Stimulated activated CD4-positive, alpha-beta T cell treated with anti-CD3 and anti-CD28 coated beads, Interleukin-4, amount 100 ng/mL, for 1 hour (primary cell): Measurements from ENCODE around the gene SSNA1.
A peak's percentile ranks its signal among the peaks of the same experiment; 100 is the strongest.

ENCODE experiments used
- DNase-seq: peaks from one replicate; pipeline ENCODE4 v3.0.0-alpha.2; 2020

SSNA1 gene, protein sequence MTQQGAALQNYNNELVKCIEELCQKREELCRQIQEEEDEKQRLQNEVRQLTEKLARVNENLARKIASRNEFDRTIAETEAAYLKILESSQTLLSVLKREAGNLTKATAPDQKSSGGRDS

GRCh38 chr9:137188490-137189296, at the start of gene SSNA1, which contains the start of gene ANAPC2:
TSS of gene SSNA1 (plus strand) at chr9:137188676. CDS start at chr9:137188727, 51 bp downstream.
TSS of gene ANAPC2 (minus strand) at chr9:137188560. CDS start at chr9:137188532, 28 bp downstream.
- DNase-seq, result peak; percentile 95

DNA sequence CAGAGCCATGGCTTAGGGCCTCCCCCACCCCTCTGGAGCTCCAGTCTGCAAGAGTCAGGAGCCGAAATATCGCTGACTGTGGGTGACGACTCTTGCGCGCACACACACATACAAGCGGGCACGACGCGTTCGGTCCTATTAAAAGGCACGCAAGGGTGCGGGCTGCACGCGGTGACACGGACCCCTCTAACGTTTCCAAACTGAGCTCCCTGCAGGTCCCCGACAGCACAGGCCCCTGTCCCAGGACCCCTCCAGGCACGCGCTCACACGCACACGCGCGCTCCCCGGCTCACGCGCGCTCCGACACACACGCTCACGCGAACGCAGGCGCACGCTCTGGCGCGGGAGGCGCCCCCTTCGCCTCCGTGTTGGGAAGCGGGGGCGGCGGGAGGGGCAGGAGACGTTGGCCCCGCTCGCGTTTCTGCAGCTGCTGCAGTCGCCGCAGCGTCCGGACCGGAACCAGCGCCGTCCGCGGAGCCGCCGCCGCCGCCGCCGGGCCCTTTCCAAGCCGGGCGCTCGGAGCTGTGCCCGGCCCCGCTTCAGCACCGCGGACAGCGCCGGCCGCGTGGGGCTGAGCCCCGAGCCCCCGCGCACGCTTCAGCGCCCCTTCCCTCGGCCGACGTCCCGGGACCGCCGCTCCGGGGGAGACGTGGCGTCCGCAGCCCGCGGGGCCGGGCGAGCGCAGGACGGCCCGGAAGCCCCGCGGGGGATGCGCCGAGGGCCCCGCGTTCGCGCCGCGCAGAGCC, 49.6 kb upstream of the SSNA1 start, which contains the start of gene GRIN1:
Gene GRIN1, plus strand, starts transcription at position 433 of the 746 bp plus-strand sequence. CDS start 333 bp downstream, outside the sequence.
- DNase-seq, result peak; percentile 40

DNA sequence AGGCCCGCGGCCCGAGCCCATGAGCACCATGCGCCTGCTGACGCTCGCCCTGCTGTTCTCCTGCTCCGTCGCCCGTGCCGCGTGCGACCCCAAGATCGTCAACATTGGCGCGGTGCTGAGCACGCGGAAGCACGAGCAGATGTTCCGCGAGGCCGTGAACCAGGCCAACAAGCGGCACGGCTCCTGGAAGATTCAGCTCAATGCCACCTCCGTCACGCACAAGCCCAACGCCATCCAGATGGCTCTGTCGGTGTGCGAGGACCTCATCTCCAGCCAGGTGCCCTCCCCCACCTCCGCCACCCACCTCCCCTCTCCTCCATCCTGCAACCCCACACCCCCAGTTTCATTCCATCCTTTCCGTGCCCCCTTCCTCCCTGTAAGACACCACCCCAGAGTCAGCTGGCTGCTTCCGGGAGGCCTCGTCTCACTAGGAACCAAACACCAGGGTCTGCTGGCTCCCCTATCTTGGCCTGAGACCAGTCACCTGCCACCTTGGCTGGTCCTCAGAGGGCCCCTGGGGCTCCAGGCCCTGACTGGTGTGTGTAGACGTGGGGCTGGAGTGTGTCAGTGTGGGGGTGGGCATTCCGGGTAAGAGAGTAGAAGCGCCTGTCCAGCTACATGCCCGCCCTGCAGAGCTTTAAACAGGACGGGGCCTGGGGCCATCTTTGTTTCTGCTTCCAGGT, 48.9 kb upstream of the SSNA1 start:
- DNase-seq, result no peak

DNA sequence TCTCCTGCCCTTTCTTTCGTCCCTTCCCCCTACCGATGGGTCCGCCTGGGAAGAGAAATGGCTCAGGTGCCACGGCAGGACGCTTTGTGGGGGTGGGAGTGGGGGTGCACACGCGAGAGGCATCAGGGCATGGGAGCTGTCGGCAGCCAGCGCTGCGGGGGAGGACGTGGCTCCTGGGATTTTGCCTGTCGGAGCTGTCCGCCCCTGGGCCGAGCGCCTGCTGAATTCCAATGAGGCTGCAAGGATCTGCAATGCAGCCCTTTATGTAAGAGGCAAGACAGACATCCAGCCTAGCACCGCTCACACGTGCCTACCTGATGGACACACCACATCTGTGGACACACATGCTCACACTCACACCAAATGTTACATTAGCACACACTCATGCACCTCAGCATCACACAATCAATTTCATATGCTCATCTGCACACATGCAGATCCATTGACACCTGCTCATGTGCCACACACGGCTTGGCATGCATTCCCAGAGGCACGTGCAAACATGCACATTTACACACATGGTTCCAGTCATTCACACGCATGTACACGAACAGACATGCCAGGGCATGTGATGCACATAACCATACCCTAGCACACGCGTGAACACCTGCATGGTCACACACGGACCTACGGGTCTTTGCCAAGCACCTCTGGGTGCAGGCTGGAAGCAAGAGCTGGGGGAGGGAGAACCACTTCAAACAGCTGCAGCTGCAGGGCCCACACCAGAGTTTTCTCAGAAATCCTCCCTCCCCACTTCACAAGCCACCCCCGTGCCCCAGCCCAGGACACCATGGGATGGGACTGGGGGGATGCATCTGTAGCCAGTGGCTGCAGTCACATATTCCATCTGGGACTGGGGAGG, 48.1 kb upstream of the SSNA1 start:
- DNase-seq, result no peak

DNA sequence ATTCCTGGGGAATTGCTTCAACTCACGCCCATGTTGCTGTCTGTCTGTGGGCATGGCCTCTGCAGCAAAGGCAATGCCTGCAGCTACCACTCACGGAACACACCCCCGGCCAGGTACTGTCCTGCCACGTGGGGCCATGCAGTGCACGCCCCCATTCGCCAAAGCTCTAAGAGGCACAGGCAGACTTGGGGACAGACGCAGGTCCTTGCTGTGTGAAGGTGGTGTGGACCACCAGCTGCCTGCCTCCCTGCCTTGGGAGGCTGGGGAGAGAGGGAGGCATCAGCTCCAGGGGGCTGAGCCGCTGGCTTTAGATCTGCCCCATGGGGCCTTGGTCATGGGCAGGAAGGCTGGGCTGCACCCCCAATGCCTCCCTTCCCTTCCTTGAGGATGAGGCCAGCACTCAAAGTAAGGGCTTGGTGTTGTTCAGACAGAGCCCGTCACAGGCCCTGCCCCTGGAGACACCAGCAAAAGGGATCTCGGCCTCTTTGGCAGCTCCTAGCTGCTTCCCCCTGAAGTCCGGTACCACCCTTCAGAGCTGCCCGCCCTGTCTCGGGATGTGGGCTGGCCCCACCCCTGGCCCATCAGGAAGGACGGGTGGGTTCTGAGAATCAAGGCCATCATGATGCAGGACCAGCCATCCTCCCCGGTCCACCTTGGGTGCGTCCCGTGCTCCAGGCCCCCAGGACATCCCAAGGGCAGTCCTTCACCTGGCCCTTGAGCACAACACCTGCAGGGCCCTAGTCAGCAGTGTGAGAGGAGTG, 47.2 kb upstream of the SSNA1 start:
- no peak for DNase-seq

DNA sequence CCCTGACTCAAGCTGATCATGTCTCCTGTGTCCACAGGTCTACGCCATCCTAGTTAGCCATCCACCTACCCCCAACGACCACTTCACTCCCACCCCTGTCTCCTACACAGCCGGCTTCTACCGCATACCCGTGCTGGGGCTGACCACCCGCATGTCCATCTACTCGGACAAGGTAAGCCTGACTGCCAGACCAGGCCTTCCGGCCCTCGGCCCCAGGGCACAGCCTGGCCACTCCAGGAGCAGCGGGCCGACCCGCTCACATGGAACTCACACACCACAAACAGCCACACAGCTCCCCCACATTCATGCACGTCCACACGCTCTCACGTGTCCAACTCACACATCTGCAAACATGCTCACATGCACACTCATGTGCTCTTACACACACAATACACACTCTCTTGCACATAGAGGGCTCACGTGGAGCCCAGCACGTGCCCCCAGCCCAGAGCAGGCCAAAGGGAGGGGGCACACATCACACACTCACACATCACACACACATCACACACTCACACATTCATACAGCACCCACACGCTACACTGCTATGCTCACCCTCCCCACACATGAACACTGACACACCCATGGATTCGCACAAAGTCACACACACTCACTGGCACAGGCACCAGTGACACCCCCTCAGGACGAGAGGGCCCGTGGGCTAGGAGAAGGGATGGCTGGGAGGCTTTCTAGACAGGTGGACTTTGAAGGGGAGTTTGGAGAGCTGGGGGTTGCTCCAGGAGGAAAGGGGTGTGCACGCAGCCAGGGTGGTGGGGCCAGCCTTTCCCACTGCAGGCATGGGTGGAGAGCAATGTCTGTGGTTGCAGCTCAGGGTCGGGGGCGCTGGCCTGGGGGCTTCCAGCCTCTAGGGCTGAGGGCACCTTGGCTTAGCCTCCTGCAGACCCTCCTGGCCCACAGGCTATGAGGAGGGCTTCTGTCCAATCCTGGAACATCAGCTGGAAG, 46.2 kb upstream of the SSNA1 start:
- DNase-seq, result no peak

DNA sequence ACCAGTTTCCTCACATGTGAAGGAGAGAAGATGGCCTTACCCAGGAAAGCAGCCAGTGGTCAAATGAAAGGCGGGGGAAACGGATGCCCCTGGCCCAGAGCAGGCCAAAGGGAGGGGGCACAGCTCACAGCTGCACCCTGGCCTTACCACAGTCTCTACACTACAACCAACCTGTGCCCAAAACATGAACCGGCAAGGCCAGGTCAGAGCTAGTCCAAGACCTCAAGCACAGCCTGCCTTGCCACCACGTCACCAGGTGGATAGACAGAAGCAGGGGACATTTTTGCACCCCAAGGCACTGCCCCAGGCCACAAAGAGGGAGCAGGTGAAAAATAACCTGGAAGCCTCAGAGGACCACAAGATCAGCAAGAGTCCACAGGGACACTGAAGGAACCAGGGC, 45.0 kb upstream of the SSNA1 start:
- DNase-seq, result no peak

DNA sequence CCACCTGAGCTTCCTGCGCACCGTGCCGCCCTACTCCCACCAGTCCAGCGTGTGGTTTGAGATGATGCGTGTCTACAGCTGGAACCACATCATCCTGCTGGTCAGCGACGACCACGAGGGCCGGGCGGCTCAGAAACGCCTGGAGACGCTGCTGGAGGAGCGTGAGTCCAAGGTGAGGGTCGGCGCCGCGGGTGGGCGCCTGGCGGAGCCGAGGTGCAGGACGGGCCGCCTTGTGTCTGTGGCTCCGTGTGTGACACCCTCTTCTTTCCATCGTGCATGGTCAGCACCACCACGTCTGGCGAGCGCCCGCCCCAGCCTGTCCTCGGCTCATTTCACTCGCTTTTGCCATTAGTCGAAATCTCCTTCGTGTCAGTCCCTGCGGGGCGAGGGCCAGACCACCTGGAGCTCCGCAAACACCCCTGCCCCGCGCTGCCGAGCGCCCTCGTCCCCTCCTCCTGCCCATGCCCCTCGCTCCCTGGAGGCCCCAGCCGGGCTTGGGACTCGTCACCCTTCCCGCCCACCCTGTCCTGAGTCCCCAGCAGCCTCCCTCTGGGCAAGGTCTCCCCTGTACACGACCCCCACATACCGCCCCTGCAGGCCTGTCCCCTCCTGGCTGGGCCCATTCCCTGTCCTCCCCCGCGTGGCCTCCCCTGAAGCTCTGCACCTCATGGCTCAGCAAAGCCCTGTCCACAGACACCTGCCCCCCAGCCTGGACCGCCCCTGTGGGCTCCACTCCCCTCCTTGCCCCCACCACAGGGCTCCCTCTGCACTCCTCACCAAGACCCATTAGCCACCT, 42.5 kb upstream of the SSNA1 start:
- no peak for DNase-seq

GRCh38 chr9:137146527-137146918, 42.0 kb upstream of the SSNA1 start:
- no peak for DNase-seq

DNA sequence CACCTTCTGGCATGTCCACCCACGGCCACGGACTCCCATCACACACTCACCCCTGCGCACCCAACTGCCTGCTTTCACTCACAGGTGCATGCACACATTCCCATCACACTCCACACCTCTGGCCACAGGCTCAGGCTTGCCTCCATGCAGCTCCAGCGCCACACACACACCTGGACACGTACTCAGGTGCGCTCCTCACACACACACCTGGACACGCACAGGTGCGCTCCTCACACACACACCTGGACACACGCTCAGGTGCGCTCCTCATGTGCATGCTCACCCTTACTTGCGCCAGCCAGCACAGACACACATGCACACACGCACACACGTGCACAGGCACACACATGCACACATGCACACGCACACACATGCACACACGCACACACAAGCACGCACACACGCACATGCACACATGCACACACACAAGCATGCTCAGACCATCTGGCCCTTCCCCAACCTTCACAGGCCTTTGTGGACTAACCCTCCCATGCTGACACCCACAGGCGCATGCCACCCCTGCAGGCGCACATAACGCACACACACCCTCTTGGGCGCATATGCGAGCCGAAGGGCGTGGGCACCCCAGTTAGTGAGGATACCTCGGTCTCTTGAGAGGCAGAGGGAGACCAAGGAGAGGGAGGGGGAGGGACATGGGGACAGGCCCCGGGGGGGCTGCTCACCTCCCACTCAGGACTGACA, 41.2 kb upstream of the SSNA1 start:
- no peak for DNase-seq

GRCh38 chr9:137147793-137148160, 40.7 kb upstream of the SSNA1 start:
- DNase-seq, result no peak

DNA sequence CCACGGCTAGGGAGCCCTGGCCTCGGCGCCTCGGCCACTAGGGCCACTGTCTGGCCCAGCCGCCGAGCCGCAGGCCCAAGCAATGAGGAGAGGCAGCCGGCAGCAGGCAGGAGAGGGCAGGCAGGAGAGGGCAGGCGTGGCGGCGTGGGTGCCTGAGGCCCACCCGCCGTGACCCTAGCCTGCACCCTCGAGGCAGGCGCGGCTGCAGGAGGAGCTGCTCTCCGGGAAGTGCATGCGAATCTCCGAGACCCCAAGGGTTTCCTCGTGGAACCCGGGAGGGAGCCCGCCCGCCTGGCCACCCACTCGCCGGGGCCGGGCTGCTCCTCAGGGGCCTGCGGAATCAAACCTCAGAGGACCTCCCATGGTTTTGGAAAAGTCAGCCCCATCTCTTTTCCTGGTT, 40.2 kb upstream of the SSNA1 start:
- DNase-seq, result no peak

- no peak for DNase-seq
Measured at GRCh38 chr9:137148661-137149060, 39.8 kb upstream of the SSNA1 start.

DNA sequence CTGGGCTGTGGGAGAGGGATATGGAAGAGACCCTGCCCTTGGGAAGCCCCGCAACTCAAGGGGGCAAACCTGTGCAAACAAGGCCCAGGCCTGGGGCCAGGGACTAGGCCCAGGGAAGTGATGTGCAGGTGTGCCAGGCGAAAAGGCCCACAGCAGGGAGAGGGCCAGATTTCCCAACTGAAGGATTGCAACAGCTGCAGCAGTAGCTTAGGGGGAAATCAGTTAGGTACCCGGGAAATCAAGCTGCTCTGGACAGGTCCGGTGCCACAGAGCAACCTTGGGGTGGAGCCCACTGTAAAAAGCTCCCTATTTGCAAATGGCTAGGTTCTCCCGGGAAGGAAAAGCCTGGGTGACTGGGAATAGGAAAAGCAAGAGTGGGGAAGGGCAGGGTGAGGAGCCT, 39.1 kb upstream of the SSNA1 start:
- DNase-seq, result no peak

DNA sequence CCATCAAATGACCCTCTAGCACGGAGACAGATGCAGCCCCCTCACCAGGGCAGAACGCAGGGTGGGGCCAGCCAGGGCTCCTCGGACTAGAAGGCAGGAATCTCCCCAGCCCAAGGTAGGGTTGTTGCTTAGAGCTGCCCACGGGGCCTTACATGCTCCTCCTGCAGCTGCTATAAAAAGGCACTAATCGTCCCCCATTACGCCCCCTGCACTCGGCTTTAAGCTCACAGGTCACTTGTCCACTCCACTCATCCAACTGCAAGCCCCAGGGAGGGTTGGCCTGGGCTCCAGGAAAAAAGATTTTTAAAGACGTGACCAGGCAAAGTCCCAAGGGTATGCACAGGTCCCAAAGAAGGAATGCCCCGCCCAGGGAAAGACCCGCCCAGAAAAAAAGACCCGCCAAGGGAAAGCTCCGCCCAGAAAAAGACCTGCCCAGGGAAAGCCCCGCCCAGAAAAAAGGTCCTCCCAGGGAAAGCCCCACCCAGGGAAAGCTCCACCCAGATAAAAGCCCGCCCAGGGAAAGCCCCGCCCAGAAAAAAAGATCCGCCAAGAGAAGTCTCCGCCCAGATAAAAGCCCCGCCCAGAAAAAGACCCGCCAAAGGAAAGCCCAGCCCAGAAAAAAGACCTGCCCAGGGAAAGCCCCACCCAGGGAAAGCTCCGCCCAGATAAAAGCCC, 38.4 kb upstream of the SSNA1 start:
- no peak for DNase-seq

DNA sequence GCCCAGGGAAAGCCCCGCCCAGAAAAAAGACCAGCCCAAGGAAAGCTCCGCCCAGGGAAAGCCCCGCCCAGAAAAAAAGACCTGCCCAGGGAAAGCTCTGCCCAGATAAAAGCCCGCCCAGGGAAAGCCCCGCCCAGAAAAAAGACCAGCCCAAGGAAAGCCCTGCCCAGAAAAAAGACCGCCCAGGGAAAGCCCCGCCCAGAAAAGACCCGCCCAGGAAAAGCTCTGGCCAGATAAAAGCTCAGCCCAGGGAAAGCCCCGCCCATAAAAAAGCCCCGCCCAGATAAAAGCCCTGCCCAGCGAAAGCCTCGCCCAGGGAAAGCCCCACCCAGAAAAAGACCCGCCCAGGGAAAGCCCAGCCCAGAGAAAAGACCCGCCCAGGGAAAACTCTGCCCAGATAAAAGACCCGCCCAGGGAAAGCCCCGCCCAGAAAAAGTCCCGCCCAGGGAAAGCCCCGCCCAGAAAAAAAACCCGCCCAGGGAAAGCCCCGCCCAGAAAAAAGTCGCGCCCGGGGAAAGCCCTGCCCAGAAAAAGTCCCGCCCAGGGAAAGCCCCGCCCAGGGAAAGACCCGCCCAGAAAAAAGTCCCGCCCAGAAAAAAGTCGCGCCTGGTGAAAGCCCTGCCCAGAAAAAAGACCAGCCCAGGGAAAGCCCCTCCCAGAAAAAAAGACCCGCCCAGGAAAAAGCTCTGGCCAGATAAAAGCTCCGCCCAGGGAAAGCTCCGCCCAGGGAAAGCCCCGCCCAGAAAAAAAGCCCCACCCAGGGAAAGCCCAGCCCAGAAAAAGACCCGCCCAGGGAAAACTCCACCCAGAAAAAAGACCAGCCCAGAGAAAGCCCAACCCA, 37.6 kb upstream of the SSNA1 start:
- peak; percentile 49 for DNase-seq

GRCh38 chr9:137152844-137153405, 35.6 kb upstream of the SSNA1 start:
- DNase-seq, result no peak
